NCI-H1930 (cell line): ENCODE data around the gene MAOA.
"Not testable (repeated sequence)": the region's sequence is repeated elsewhere in the genome, so short reads cannot be mapped to it uniquely, and the experiment has no call there.

Source experiments
- DNase-seq, 2 experiments: peaks; one replicate each; lab custom pipeline; 2025; lab: John Stamatoyannopoulos, UW

The MAOA gene

DNA sequence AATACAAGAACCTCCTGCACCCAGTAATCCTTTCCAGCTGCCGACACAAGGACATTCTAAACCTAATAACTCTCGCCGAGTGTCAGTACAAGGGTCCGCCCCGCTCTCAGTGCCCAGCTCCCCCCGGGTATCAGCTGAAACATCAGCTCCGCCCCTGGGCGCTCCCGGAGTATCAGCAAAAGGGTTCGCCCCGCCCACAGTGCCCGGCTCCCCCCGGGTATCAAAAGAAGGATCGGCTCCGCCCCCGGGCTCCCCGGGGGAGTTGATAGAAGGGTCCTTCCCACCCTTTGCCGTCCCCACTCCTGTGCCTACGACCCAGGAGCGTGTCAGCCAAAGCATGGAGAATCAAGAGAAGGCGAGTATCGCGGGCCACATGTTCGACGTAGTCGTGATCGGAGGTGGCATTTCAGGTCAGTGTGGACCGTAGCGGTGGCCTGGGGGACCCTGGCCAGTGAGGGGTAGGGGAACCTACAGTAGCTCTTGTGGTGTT is at the start of gene MAOA:
Gene MAOA, plus strand, starts transcription at position 295 of the 490 bp plus-strand sequence. Its CDS starts 43 bp downstream, at position 338.
- DNase-seq = no peak

DNA sequence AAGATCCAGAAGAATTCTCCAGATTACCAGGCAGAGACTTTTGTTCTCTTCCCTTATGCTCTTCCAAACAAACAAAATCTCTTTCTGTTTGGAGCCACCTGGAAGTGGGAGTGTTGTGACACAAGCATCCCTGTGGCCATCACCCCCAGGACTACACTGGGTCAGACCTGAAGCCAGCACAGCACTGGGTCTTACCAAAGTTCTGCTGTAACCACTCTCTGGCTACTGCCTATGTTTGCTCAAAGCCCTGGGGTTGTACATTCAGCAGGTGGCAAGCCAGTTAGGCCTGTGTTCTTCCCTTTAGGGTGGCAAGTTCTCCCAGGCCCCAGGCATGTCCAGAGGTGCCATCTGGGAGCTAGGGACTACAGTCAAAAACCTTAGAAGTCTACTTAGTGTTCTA is 43.7 kb upstream of the MAOA start:
- DNase-seq = no peak

- no peak for DNase-seq
Measured at GRCh38 chrX:43615660-43616059, 40.4 kb upstream of the MAOA start.

DNA sequence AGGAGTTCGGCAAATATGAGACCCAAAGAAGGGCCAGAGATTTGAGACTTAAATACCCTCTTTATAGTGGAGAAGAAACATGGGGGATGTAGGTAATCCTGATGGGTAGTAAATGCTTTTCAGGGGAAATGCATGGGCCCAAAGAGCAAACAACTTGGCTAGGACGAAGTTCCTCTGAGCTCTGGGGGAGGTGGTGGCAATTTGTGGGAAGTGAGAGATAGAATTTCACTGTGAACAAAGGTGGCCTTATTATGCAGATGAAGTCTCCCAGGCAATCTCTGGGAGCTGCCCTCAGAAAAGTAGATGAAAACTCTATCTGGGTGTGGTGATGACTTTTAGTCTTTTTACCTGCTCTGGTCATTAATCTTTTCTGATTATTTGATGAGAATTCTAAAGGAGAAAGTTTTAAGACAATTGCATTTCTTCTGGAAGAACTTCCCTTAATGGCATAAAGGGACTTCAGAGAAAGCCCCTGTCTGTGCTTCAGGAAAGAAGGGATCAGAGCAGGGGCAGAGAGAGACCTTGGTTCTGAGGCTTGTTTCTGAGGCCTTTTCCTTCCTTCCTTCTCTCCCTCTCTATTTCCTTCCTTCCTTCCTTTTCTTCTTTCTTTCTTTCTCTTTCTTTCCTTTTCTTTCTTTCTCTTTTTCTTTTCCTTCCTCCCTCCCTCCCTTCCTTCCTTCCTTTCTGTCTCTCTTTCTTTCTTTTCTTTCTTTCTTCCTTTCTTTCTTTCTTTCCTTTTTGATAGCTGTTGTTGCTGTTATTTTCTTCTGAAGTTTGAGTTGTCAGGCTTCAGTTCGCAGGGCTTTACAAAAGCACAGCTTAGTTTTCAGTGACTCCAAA is 37.5 kb upstream of the MAOA start:
- no peak for DNase-seq

DNA sequence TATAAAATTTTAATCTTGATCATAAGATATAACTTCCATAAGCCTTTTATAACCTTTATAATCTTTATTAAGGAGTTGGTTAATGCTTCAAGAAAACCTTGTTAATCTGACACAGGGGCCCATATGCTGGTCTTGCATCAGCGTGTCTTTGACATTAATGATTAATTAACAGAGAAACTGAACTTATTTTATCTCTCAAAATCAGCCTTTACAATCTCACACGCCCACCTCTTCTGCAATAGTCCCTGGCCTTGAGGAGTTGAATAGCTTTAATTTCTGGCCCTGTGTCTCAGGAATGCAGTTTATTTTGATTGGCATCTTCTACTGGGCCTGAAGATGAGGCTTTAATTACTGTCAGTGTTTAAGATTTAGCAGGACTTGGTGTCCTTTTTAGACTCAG is 36.2 kb upstream of the MAOA start:
- DNase-seq = not testable (repeated sequence)

- DNase-seq = no peak
Measured at GRCh38 chrX:43627147-43627546, 29.0 kb upstream of the MAOA start.

DNA sequence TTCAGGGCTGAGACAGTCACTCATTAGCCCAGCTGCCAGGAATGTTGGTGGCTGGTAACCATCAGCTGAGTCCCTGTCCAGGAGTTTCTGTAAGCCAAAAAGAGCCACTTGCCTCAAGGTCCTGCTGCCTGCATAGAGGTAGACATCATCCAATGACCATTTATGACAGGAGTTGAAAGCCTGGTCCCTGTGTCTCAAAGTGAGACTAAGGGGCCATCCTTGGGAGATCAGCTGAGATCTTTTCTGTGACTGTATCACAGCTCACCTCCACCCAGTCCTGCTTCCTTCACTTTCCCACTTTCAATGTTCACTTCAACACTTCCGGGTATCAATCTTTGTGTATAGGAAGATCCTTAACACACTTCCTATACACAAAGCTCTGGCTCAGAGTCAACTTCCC is 28.4 kb upstream of the MAOA start:
- no peak for DNase-seq

DNA sequence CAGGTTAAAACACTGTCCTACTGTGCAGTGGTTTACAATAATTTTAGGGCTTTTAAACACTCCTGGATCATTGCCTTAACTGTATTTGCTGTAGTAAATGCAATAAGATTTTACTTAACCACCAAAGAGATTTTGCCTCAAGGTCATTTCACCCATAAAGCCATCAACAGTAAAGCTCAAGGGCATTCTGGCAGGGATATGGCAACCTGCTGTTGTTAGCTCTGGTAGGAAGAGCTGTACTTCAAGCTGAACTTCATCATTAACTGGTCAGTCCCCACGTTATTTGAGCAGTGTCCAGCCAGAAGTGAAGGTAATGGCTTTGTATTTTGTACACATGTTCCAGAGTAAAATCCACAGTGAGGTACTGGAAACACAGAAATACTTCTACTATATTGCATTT is 26.9 kb upstream of the MAOA start:
- DNase-seq = no peak

DNA sequence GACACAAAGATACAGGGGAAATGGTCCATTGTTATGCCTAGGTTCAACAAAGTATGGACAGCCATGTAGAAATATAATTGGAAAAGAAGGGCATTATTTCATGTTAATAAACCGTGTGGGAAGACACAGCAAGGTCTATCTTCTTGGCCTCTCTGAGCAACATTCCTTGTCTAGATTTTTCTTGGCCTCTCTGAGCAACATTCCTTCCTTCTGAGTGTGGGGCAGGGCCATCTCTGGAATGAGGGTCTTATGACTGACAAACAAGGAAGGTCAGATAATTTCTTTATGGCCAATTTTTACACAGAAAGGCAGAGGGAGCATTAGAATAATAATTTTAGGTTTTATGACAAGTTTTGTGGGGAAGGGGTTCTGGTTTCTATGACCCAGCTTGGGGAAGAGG is 24.3 kb upstream of the MAOA start:
- DNase-seq = no peak

DNA sequence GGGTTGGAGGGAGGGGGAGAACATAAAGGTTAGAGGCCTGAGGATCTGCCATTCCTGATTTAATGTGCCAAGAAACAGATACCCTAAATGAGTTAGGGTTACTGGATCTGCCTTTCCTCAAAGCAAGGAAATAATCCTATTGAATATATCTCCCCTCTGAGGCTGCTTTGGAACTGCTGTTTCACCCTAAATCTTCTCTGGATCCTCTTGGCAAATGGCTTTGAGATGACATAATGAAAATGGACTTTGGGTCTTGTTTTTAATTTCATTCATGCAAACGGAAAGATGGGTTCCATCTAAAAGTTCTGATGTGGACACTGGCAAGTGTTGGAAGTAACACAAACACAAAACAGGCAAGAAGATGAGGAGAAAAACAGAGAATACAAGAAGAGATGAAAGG is 23.0 kb upstream of the MAOA start:
- DNase-seq = no peak

DNA sequence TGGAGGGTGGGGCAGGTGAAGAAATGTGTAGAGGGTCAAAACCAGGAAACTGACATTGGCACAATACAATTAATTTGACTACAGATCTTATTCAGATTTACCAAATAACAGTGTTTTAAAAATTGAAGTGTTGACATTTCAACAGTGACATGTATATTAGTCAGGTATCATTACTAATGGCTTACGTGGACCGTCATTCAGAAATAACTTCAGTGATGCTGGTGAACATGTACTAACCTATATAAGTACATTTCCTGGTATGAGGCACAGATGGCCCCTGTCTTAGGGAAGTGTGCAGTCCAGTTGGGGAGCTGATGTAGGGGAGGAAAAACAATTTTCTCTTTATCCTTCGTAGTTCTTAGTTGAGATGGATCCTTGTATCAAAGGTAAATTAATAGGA is 22.3 kb upstream of the MAOA start:
- DNase-seq = no peak

DNA sequence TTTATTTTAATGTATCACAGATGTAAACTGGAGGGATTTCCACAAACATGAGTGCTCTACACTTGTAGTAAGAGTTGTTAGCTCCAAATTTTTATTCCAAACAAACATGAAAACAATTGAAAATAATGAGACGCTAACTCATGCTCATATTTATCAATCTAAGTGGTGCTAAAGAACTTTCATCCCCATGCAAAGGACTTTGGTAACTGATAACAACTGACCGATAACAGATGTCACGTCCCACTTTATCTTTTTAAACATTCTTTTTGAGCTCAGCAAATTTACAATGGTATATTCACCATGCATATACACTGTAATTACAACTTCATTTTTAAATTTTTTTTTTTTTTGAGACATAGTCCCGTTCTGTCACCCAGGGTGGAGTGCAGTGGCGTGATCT is 15.6 kb upstream of the MAOA start:
- no peak for DNase-seq

- DNase-seq = no peak
Measured at GRCh38 chrX:43641691-43642090, 14.4 kb upstream of the MAOA start.

GRCh38 chrX:43643201-43643600 is 12.9 kb upstream of the MAOA start:
- DNase-seq = no peak

- no peak for DNase-seq
Measured at GRCh38 chrX:43643662-43644061, 12.4 kb upstream of the MAOA start.

DNA sequence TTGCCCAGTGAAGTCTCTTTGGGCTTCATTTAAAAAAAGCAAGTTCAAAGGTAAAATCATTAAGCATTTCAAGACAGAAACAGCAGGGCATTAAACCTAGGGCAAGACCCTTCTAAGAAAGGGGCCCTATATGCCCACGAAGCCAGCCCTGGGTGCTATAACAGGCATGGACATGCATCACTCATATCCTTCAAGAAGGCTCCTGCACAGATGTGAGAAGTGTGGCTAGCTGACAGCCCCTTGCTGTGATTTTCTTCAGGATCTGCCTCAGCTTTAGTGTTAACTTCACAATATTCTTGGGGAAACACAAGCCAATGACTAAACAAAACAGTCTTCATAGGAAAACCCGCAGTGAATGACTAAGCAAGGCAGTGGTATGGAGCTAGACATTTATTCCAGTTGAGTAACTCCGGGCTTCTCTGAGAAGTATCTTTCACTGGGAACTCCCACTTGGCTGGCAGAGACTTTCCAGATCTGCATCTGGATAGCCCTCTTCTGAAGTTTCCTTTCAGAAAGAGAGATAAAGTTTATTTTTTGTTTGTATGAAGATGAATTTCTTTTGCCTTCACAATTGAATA is 11.9 kb upstream of the MAOA start:
- DNase-seq = no peak

DNA sequence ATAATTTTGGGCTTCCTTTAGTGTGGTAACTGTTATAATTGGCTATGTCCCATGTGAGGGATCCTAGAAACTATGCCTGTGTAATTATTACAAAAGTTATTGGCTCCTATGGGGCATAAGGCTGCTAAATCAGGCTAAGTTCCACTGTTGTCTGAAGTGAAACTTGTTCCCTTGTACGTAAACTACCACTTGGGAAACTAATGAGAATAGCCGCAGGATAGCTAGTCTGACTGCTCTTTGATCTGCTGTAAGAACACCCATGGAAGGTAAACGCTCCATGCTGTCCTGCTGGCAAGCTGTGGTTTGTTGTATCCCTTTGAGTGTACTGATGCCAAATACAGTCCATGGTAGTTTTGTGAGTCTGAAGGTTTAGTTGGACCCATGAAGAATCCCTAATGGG is 9.3 kb upstream of the MAOA start:
- DNase-seq = no peak

- DNase-seq = peak; percentile 79 to 83
Measured at GRCh38 chrX:43654431-43655150, 1.5 kb upstream of the MAOA start.

GRCh38 chrX:43655151-43656004 is 721 bp upstream of the MAOA start:
- no peak for DNase-seq

DNA sequence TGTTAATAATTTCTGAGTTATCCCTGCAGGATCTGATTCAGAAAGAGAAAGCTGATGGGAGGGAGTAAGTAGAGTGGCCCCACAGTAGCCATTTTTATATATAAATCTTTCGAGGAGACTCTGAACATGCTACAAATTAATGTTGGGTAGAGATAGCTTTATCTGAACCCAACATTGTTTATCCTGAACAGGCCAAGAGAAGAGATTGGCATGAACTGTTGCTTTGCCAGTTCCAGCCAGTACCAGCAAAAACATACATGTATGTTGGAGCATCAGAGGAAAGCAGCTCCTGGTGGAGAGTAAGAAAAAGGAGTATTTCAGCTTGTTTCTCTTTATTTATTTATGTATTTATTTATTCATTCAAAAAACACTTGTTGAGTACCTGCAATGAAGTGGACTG is 1.6 kb downstream of the MAOA start:
- no peak for DNase-seq

- DNase-seq = no peak
Measured at GRCh38 chrX:43661521-43662240, 5.6 kb downstream of the MAOA start.
